Tibial nerve (tissue), 4 donors: Measurements from ENCODE around the gene PRKCE.

Experiments used
- CTCF ChIP-seq, 5 experiments: fragments of 200-600 bp in 3 of 5; fragments of 450-650 bp in 2 of 5; sonication (generic) in 3 of 5; IDR thresholded peaks; one replicate each; pipeline ENCODE4 v1.5.1; 2016 to 2019; ENCODE audit warnings: antibody characterized with exemption in 5 of 5, mild to moderate bottlenecking in 3 of 5, moderate library complexity in 2 of 5
- EP300 ChIP-seq, 2 donors: sonication (generic); formaldehyde crosslinking; IDR thresholded peaks; one replicate each; pipeline ENCODE4 v1.6.1; 2017; ENCODE audit warnings: antibody characterized with exemption in 2 of 2, mild to moderate bottlenecking in 1 of 2
- POLR2A ChIP-seq, 2 donors: fragments of 450-650 bp; IDR thresholded peaks; one replicate each; pipeline ENCODE4 v1.6.1; 2017; ENCODE audit warnings: antibody characterized with exemption in 2 of 2, mild to moderate bottlenecking in 2 of 2, moderate library complexity in 2 of 2

- TF ChIP-seq CTCF (IDR thresholded peaks at IDR 0.05), result no peak
- no peak for TF ChIP-seq POLR2A (IDR thresholded peaks at IDR 0.05)
- no peak for TF ChIP-seq EP300 (IDR thresholded peaks at IDR 0.05)
Measured at GRCh38 chr2:45707006-45707405, 55.5 kb downstream of the PRKCE start.
